ENCODE measurements around the gene GCA. TPM values are rescaled to one million over a fixed set of nuclear protein-coding genes. Genes with fewer than 3 reads are reported as not detected.

The GCA gene
- total RNA-seq, 4 donors from 2014 or later = 3.8 to 31.9 (median 20.6) TPM

DNA sequence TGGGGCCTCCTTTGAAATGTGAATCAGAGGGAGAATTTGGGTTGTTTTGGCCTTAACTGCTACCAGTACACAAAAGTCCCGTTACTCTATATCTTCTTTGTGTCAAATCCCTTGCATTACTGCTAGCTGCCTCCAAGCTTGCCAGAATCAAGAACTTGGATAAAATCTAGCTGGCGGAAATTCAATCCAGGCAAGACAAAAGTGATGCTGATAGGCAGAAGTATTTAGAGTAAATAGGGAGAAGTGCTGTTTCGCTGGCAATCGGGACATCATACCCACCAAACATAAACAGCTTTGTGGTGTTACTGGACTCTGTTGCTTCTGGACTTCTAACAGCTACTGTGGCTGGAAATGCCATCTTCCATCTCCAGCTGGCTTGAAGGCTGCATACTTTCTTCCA, 28.0 kb upstream of the GCA start:
- TF ChIP-seq, protein P1, sequence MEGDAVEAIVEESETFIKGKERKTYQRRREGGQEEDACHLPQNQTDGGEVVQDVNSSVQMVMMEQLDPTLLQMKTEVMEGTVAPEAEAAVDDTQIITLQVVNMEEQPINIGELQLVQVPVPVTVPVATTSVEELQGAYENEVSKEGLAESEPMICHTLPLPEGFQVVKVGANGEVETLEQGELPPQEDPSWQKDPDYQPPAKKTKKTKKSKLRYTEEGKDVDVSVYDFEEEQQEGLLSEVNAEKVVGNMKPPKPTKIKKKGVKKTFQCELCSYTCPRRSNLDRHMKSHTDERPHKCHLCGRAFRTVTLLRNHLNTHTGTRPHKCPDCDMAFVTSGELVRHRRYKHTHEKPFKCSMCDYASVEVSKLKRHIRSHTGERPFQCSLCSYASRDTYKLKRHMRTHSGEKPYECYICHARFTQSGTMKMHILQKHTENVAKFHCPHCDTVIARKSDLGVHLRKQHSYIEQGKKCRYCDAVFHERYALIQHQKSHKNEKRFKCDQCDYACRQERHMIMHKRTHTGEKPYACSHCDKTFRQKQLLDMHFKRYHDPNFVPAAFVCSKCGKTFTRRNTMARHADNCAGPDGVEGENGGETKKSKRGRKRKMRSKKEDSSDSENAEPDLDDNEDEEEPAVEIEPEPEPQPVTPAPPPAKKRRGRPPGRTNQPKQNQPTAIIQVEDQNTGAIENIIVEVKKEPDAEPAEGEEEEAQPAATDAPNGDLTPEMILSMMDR (IDR thresholded peaks at IDR 0.05) = no peak
- TF ChIP-seq POLR2A (IDR thresholded peaks at IDR 0.05) = no peak
- Histone ChIP-seq H3K9me3 (no peaks in the 10 kb centered on the region), H3K36me3 (no peaks in the 10 kb centered on the region), H3K4me3 (no peak overlapping the region), H3K4me1 (peaks cover 6 to 11% of the 10 kb centered on the region in 2 donors), H3K27me3 (no peaks in the 10 kb centered on the region), H3K27ac (no peak overlapping the region)
- intact Hi-C loops (cut with DNase I; ENCODE audit: low total_unique reads) = no loop called here
- no peak for DNase-seq

DNA sequence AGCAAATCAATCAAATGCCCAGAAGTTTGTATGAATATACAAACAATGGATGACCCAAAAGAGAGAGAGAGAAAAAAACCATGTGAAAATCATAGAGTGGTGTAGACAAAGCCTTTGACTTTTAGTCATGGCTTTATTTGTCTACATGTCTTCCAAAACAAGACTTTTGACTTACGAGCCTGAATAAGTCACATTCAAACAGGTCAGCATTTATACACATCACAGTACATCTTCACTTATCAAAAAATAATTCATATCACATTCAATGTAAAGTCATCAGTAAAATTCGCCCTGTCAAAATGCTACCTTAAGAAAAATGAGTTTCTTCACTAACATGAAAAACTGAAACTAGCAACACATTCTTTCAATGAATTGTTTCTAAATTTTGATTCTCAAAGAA, 27.3 kb upstream of the GCA start:
- peaks cover 6 to 11% of the 10 kb centered on the region in 2 donors for H3K4me1 ChIP-seq
- peak overlapping the region in 1 of 2 donors; percentile 71 for H3K4me3 ChIP-seq
- peak overlapping the region in 1 of 2 donors; percentile 4 for H3K27ac ChIP-seq
- H3K36me3 ChIP-seq = no peaks in the 10 kb centered on the region
- DNase-seq = no peak
- TF ChIP-seq, protein P1 (IDR thresholded peaks at IDR 0.05) = no peak
- no peak for TF ChIP-seq POLR2A (IDR thresholded peaks at IDR 0.05)
- intact Hi-C loops (cut with DNase I; ENCODE audit: low total_unique reads) = no loop called here
- H3K9me3 ChIP-seq = no peaks in the 10 kb centered on the region
- no peaks in the 10 kb centered on the region for H3K27me3 ChIP-seq

DNA sequence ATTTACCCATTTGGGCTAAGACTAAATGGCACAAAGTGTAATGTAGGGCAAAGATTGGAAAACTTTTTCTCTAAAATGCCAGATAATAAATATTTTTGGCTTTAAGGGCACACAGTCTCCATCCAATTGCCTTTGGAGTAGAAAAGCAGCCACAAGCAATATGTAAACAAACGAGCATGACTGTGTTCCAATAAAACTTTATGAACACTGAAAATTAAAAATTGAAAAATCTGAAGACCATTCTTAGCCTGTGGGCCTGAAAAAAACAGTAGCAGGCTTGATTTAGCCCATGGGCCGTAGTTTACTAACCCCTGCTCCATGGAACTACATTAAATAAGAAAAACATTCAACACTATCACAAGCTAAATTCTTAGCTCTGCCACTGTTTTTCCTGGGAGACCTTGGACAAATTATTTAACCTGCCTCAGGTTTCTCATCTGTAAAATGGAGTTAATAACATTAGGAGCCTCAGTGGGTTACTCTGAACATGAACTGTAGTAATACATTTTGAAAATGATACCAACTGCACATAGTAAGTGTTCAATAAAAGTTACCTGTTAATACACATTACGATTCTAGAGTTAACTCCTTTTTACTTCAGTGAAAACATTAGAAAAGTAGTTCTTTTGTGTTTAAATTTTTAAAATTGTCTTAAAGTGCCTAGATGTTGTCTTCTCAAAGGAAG, 26.7 kb upstream of the GCA start:
- peak overlapping the region; percentile 85 to 92 for H3K27ac ChIP-seq
- intact Hi-C loops (cut with DNase I; ENCODE audit: low total_unique reads) = no loop called here
- H3K4me1 ChIP-seq = peaks cover 6 to 11% of the 10 kb centered on the region in 2 donors
- H3K4me3 ChIP-seq = peak overlapping the region; percentile 52 to 71
- no peak for DNase-seq
- H3K9me3 ChIP-seq = no peaks in the 10 kb centered on the region
- no peaks in the 10 kb centered on the region for H3K36me3 ChIP-seq
- no peak for TF ChIP-seq POLR2A (IDR thresholded peaks at IDR 0.05)
- TF ChIP-seq, protein P1 (IDR thresholded peaks at IDR 0.05) = no peak
- H3K27me3 ChIP-seq = no peaks in the 10 kb centered on the region

DNA sequence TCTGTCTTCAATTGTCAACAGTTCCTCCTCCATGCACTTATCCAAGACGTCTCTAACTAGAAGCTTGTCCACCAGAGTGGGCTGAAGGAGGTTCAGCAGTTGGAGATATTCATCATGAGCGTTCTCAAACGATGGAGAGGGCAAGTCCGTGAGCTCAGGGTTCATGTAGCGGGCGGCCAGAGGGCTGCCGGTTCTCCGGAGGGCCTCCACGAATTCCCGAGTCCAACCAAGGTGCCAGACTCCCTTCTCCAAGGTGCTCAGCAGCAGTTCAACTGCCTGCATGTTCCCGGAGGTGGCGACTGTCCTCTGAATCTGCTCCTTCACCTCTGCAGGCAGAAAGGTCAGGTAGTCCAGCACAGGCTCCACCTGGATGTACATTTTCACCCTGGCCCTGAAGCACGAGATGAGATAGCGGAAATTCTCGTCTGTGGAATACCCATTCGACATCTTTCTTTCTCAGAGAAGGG, 26.0 kb upstream of the GCA start:
- Histone ChIP-seq H3K4me1 (peaks cover 6 to 11% of the 10 kb centered on the region in 2 donors), H3K9me3 (no peaks in the 10 kb centered on the region), H3K27me3 (no peaks in the 10 kb centered on the region), H3K36me3 (no peaks in the 10 kb centered on the region), H3K4me3 (peak overlapping the region; percentile 52 to 71), H3K27ac (peak overlapping the region; percentile 85 to 92)
- TF ChIP-seq, protein P1 (IDR thresholded peaks at IDR 0.05) = no peak
- no peak for TF ChIP-seq POLR2A (IDR thresholded peaks at IDR 0.05)
- peak; percentile 30 to 39 for DNase-seq
- intact Hi-C loops (cut with DNase I; ENCODE audit: low total_unique reads) = no loop called here

DNA sequence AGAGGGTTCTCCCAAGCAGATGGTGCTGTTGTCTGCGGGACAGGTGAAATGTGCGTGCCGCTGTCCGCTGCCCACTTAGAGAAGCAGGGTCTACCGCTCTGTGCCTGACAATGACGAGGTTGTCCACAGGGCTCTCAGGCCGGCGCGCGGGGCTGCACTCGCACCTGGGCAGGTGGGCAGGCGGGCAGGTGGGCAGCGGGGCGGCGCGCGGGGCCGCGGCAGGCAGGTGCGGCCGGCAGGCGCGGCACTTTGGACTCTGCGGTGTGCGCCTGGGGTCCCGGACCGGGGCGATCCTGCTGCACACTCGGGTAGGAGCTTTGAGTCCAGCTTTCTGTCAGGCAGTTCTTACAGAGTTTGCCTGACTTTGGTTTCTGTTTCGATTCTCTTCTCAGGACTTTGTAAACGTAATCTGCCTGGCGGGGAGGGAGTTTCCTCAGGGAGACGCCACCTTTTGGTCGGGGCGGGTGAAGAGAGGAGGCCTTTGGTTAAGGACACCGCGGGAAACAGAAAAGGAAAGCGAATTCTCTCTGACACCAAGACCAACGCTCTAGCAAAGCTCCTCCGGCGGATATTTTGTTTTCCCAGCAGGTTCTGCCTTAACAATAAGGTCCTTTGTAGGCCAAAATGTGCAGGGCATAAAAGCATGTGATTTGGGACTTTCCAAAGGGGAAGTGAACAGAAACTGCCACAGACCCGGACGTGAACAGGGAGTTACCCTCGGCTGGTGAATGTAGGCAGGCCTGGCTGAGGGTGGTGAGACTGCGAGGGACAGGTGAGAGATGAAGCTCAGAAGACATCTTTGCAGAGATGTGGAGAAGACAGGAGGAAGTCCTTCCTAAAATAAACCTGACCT, 25.4 kb upstream of the GCA start, which contains the start of gene IFIH1:
TSS of gene IFIH1 (minus strand) at position 357 of the 853 bp plus-strand sequence. CDS start 377 bp downstream, outside the sequence.
- H3K36me3 ChIP-seq = no peaks in the 10 kb centered on the region
- intact Hi-C loops (cut with DNase I; ENCODE audit: low total_unique reads) = no loop called here

More for the DNA sequence above, 25.4 kb upstream of the GCA start, which contains the start of gene IFIH1:
- Histone ChIP-seq H3K27ac (peak within 1 kb of the TSS; percentile 85 to 92), H3K27me3 (no peaks in the 10 kb centered on the region), H3K4me3 (peak within 1 kb of the TSS; percentile 52 to 71), H3K9me3 (no peaks in the 10 kb centered on the region), H3K4me1 (peaks cover 6 to 11% of the 10 kb centered on the region in 2 donors)
- TF ChIP-seq, protein P1 (IDR thresholded peaks at IDR 0.05) = peak in 3 of 4 experiments; percentile 20 to 49 (median 39)
- TF ChIP-seq POLR2A (IDR thresholded peaks at IDR 0.05) = peak; percentile 55 to 65
- DNase-seq = peak; percentile 84 to 93
